ENCODE results near the gene ANKH. TPM values are rescaled to one million over a fixed set of nuclear protein-coding genes. Genes with fewer than 3 reads are reported as not detected.
"Not testable (repeated sequence)": the region's sequence is repeated elsewhere in the genome, so short reads cannot be mapped to it uniquely, and the experiment has no call there.

The ANKH gene
- total and polyA plus RNA-seq, 3 experiments from 2014 or later = 47.0 to 80.5 (median 80.0) TPM

DNA sequence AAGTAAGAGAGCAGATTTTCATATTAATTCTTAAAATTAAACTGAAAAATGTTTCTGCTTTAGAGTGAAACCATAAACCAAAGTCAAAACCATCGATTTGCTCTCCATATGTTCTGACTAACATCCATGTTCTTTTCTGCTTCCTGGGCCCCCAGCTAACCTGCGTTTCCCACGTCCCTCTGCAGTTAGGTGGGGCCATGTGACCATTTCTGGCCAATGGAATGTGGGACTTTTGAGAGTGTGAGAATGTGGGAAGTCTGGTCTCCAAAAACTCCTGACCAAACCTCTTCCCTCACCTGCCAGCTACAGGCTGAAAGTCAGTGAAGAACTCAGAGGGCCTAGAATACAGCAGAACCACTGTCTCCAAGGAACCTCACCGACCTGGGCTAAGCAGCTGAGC lies 44.9 kb downstream of the ANKH start:
- Mint-ChIP-seq H3K27ac (peak overlapping the region in 4 of 8 donors; percentile 9 to 79 (median 60)), H3K4me1 (peaks cover 37 to 73% (median 41%) of the 10 kb centered on the region in 3 donors), H3K9me3 (no peaks in the 10 kb centered on the region), H3K27me3 (peaks cover 0 to 3% of the 10 kb centered on the region in 2 donors), H3K4me3 (no peak overlapping the region), H3K36me3 (peaks cover 0 to 26% (median 11%) of the 10 kb centered on the region in 3 donors)
- no peaks in the 10 kb centered on the region for H3K27me3 ChIP-seq (ENCODE audit: insufficient read depth, low read length, poor library complexity, severe bottlenecking)
- POLR2A ChIA-PET = no interaction called here
- no peaks in the 10 kb centered on the region for H3K4me1 ChIP-seq (ENCODE audit: insufficient read depth, low read length)
- H3K9me3 ChIP-seq (ENCODE audit: low read length) = no peaks in the 10 kb centered on the region
- CTCF ChIA-PET = no interaction called here
- DNase-seq = no peak
- no peak overlapping the region for H3K4me3 ChIP-seq (ENCODE audit: low read length)
- H3K27ac ChIP-seq (ENCODE audit: low read depth, low read length) = no peak overlapping the region
- no peaks in the 10 kb centered on the region for H3K36me3 ChIP-seq (ENCODE audit: insufficient read depth, low read length)

GRCh38 chr5:14825977-14826376 lies 45.6 kb downstream of the ANKH start:
- Mint-ChIP-seq H3K27ac (no peak overlapping the region), H3K4me3 (no peak overlapping the region), H3K36me3 (peaks cover 0 to 24% (median 9%) of the 10 kb centered on the region in 3 donors), H3K4me1 (peaks cover 34 to 74% (median 41%) of the 10 kb centered on the region in 3 donors), H3K9me3 (no peaks in the 10 kb centered on the region), H3K27me3 (peaks cover 0 to 3% of the 10 kb centered on the region in 2 donors)
- ChIA-PET CTCF (no interaction called here), POLR2A (no interaction called here)
- Histone ChIP-seq H3K9me3 (ENCODE audit: low read length) (no peaks in the 10 kb centered on the region), H3K27ac (ENCODE audit: low read depth, low read length) (no peak overlapping the region), H3K4me3 (ENCODE audit: low read length) (no peak overlapping the region), H3K4me1 (ENCODE audit: insufficient read depth, low read length) (no peaks in the 10 kb centered on the region), H3K36me3 (ENCODE audit: insufficient read depth, low read length) (no peaks in the 10 kb centered on the region), H3K27me3 (ENCODE audit: insufficient read depth, low read length, poor library complexity, severe bottlenecking) (no peaks in the 10 kb centered on the region)
- no peak for DNase-seq

DNA sequence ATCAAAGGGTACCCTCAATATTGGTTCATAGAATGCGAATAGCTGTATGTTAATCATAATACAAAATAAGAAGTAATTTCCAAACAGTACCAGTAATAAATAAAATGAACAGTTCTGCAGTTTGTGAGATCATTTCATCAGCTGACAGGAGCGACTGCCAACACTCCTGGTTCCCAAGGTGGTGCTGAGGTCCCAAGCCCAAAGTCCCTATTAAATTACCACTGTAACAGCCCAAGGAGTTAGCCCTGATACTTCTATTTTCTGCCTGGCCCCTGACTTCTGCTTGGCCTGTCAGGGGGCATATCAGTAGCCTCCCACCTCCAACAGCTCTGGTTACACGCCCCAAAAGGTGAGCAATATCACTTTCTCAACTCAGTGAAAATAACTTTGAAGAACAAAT lies 47.1 kb downstream of the ANKH start:
- Histone ChIP-seq H3K27ac (ENCODE audit: low read depth, low read length) (no peak overlapping the region), H3K4me3 (ENCODE audit: low read length) (no peak overlapping the region), H3K4me1 (ENCODE audit: insufficient read depth, low read length) (no peaks in the 10 kb centered on the region), H3K9me3 (ENCODE audit: low read length) (no peaks in the 10 kb centered on the region), H3K27me3 (ENCODE audit: insufficient read depth, low read length, poor library complexity, severe bottlenecking) (no peaks in the 10 kb centered on the region), H3K36me3 (ENCODE audit: insufficient read depth, low read length) (no peaks in the 10 kb centered on the region)
- peak overlapping the region in 2 of 8 donors; percentile 47 to 66 for H3K27ac Mint-ChIP-seq
- POLR2A ChIA-PET = no interaction called here
- CTCF ChIA-PET = interaction anchor here (1.3 kb wide), 1 partner anchor 16 kb away, joined by 5 read pairs; no protein-coding TSS in a partner anchor
- no peak overlapping the region for H3K4me3 Mint-ChIP-seq
- no peak for DNase-seq
- peaks cover 0 to 4% of the 10 kb centered on the region in 2 donors for H3K27me3 Mint-ChIP-seq
- no peaks in the 10 kb centered on the region for H3K9me3 Mint-ChIP-seq
- peaks cover 31 to 70% (median 41%) of the 10 kb centered on the region in 3 donors for H3K4me1 Mint-ChIP-seq
- H3K36me3 Mint-ChIP-seq = peaks cover 3 to 20% (median 11%) of the 10 kb centered on the region in 3 donors

DNA sequence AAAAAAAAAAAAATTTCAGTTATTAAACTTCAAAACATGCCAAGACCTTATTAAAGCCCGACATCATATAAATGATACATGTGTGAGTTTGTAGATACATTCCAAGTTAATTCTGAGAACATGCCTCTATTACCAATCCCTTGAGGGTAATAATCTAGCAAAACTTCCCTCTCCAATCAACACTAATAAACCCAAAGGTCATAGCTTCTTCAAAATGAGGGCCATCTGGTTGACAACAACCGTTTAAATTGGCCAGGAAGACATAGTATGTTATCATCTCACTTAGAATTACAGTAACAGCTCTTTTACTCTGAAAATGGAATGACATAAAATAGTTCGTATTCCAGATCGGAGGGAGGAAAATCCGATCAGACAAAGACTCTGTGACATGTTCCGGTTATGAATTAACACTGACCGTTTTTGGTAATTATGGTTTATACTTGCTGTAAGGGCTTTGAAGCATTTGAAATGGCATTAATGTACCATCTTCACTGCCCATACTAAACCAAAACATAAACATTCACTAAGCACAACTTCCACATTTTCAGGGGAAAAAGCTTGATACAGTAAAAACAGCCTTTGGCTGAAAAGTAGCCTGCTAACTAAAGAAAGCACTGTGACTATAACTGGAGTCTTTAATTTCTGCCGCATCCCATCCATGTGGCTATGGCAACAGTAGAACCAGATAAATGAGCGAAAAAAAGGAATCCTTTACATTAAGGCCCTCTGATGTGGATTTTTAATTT lies 50.3 kb downstream of the ANKH start:
- peaks cover 28 to 69% (median 30%) of the 10 kb centered on the region in 3 donors for H3K4me1 Mint-ChIP-seq
- peaks cover 0 to 1% of the 10 kb centered on the region in 2 donors for H3K27me3 Mint-ChIP-seq
- Histone ChIP-seq H3K27ac (ENCODE audit: low read depth, low read length) (no peak overlapping the region), H3K4me1 (ENCODE audit: insufficient read depth, low read length) (no peaks in the 10 kb centered on the region), H3K9me3 (ENCODE audit: low read length) (no peaks in the 10 kb centered on the region), H3K4me3 (ENCODE audit: low read length) (no peak overlapping the region), H3K36me3 (ENCODE audit: insufficient read depth, low read length) (no peaks in the 10 kb centered on the region), H3K27me3 (ENCODE audit: insufficient read depth, low read length, poor library complexity, severe bottlenecking) (no peaks in the 10 kb centered on the region)
- DNase-seq = no peak
- H3K27ac Mint-ChIP-seq = no peak overlapping the region
- CTCF ChIA-PET = no interaction called here
- H3K36me3 Mint-ChIP-seq = peaks cover 2 to 9% (median 3%) of the 10 kb centered on the region in 3 donors
- no peaks in the 10 kb centered on the region for H3K9me3 Mint-ChIP-seq
- no peak overlapping the region for H3K4me3 Mint-ChIP-seq
- POLR2A ChIA-PET = no interaction called here

GRCh38 chr5:14818931-14819790 lies 52.4 kb downstream of the ANKH start:
- CTCF ChIA-PET = interaction anchor here (1.2 kb wide), 2 partner anchors 10 to 92 kb away, joined by 3 to 4 read pairs; no protein-coding TSS in a partner anchor
- no peaks in the 10 kb centered on the region for H3K4me1 ChIP-seq (ENCODE audit: insufficient read depth, low read length)
- POLR2A ChIA-PET = no interaction called here
- no peaks in the 10 kb centered on the region for H3K36me3 ChIP-seq (ENCODE audit: insufficient read depth, low read length)
- DNase-seq = no peak
- H3K4me3 Mint-ChIP-seq = no peak overlapping the region
- no peaks in the 10 kb centered on the region for H3K9me3 ChIP-seq (ENCODE audit: low read length)
- peaks cover 0 to 1% of the 10 kb centered on the region in 2 donors for H3K27me3 Mint-ChIP-seq
- H3K4me1 Mint-ChIP-seq = peaks cover 29 to 70% (median 34%) of the 10 kb centered on the region in 3 donors
- peaks cover 2 to 10% (median 3%) of the 10 kb centered on the region in 3 donors for H3K36me3 Mint-ChIP-seq
- no peak overlapping the region for H3K4me3 ChIP-seq (ENCODE audit: low read length)
- peak overlapping the region in 1 of 8 donors; percentile 8 for H3K27ac Mint-ChIP-seq
- no peaks in the 10 kb centered on the region for H3K9me3 Mint-ChIP-seq
- H3K27ac ChIP-seq (ENCODE audit: low read depth, low read length) = no peak overlapping the region
- no peaks in the 10 kb centered on the region for H3K27me3 ChIP-seq (ENCODE audit: insufficient read depth, low read length, poor library complexity, severe bottlenecking)

DNA sequence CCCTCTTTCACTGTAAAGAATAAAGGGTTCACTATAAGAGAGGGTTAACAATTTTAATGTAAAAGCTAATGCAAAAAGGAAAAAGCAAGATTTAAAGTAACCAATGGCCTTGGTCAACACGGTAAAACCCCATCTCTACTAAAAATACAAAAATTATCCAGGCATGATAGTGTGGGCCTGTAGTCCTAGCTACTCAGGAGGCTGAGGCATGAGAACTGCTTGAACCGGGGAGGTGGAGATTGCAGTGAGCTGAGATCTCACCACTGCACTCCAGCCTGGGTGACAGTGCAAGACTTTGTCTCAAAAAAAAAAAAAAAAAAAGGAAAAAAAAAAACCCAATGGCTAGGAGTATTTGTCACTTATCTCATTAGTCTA lies 53.8 kb downstream of the ANKH start:
- H3K9me3 ChIP-seq (ENCODE audit: low read length); H3K27me3 ChIP-seq (ENCODE audit: insufficient read depth, low read length, poor library complexity, severe bottlenecking); POLR2A ChIA-PET; H3K4me3 Mint-ChIP-seq; H3K4me3 ChIP-seq (ENCODE audit: low read length); H3K36me3 ChIP-seq (ENCODE audit: insufficient read depth, low read length); H3K27ac Mint-ChIP-seq; DNase-seq; H3K27me3 Mint-ChIP-seq; H3K36me3 Mint-ChIP-seq; H3K9me3 Mint-ChIP-seq; H3K27ac ChIP-seq (ENCODE audit: low read depth, low read length): not testable (repeated sequence)
- H3K4me1 Mint-ChIP-seq = peaks cover 43 to 73% (median 48%) of the 10 kb centered on the region in 3 donors
- peaks cover 10% of the 10 kb centered on the region for H3K4me1 ChIP-seq (ENCODE audit: insufficient read depth, low read length)
- CTCF ChIA-PET = interaction anchor here (1.2 kb wide), 1 partner anchor 11 kb away, joined by 4 read pairs; no protein-coding TSS in a partner anchor

GRCh38 chr5:14816999-14817761 lies 54.4 kb downstream of the ANKH start:
- Mint-ChIP-seq H3K36me3 (peaks cover 3 to 9% (median 8%) of the 10 kb centered on the region in 3 donors), H3K4me1 (peaks cover 47 to 75% (median 54%) of the 10 kb centered on the region in 3 donors), H3K4me3 (no peak overlapping the region), H3K9me3 (no peaks in the 10 kb centered on the region), H3K27me3 (peaks cover 0 to 1% of the 10 kb centered on the region in 2 donors), H3K27ac (peak overlapping the region in 3 of 8 donors; percentile 3 to 77 (median 7))
- H3K36me3 ChIP-seq (ENCODE audit: insufficient read depth, low read length) = no peaks in the 10 kb centered on the region
- no peak overlapping the region for H3K4me3 ChIP-seq (ENCODE audit: low read length)
- DNase-seq = no peak
- no peak overlapping the region for H3K27ac ChIP-seq (ENCODE audit: low read depth, low read length)
- peaks cover 16% of the 10 kb centered on the region for H3K4me1 ChIP-seq (ENCODE audit: insufficient read depth, low read length)
- no peaks in the 10 kb centered on the region for H3K9me3 ChIP-seq (ENCODE audit: low read length)
- no peaks in the 10 kb centered on the region for H3K27me3 ChIP-seq (ENCODE audit: insufficient read depth, low read length, poor library complexity, severe bottlenecking)
- CTCF ChIA-PET = no interaction called here
- POLR2A ChIA-PET = no interaction called here

Data from CD8-positive, alpha-beta memory T cell (primary cell).